ENCODE results near the gene MAN1C1.

- TF ChIP-seq CTCF (IDR thresholded peaks at IDR 0.05) (no peak), POLR2A (IDR thresholded peaks at IDR 0.05) (no peak)
Measured at GRCh38 chr1:25728301-25728935, 111.8 kb downstream of the MAN1C1 start.
